Measurements from ENCODE around the gene MPPED2.

The MPPED2 gene

DNA sequence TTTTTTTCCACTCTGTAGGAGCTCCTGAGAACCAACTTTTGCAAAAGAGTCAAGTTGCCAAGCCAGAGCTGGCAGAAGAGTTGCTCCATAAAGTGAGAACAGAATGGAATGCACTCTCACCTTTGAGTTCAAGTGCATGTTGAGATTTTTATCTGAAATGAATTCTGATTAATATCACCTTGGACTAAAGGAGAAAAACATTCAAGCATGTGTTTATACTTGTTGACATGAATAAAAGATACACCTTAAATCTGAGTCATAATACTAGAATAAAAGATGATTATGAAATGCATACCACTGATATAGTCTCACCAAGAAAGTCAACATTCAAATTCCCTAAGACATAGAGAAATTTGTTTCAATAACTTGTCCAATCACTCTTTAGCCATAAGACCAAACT, 225.4 kb downstream of the MPPED2 start:
- TF ChIP-seq GATA2 (IDR thresholded peaks at IDR 0.05; ENCODE audit: low read depth, low read length) (no peak), GATA3 (IDR thresholded peaks at IDR 0.05; ENCODE audit: low read depth, low read length) (no peak)

Data from SH-SY5Y (cell line).